Measurements from ENCODE around the gene GGA3. TPM values are rescaled to one million over a fixed set of nuclear protein-coding genes. Genes with fewer than 3 reads are reported as not detected.

GGA3 gene
- polyA plus RNA-seq, 2 of the 4 experiments (the other 2 are of a cell fraction), result 35.8 to 43.6 TPM

- no peak for FAIRE-seq
- ChIA-PET CTCF (interaction anchor here (1.2 to 15.8 kb wide), 10 partner anchors 8 to 308 kb away, joined by 3 to 223 read pairs (median 4); partner anchors contain the start of gene NUP85), POLR2A (interaction anchor here (1.1 kb wide), 1 partner anchor 33 kb away, joined by 5 read pairs; the partner anchor contains the start of genes GGA3 and MRPS7)
- Histone ChIP-seq H3K9me3 (no peaks in the 10 kb centered on the region), H3K27ac (no peak overlapping the region), H3K4me3 (no peak overlapping the region), H3K4me2 (no peak overlapping the region), H3K4me1 (no peaks in the 10 kb centered on the region)
- 80% methylated on average over 2 of the region's 2 CpGs for whole genome bisulfite sequencing (ENCODE audit: missing lambda C conversion rate)
- no peak for DNase-seq (ENCODE audit: low read depth in 1 of 2, low spot score in 1 of 2)
- TF ChIP-seq RARB (CRISPR knock-in tag; IDR thresholded peaks at IDR 0.05) (no peak), ELK1 (IDR thresholded peaks at IDR 0.05; ENCODE audit: low read depth, low read length) (no peak), ZNF302 (CRISPR knock-in tag; IDR thresholded peaks at IDR 0.05) (no peak), HOXB13 (CRISPR knock-in tag; IDR thresholded peaks at IDR 0.05; ENCODE audit: low read depth) (no peak), TP53 (CRISPR knock-in tag; IDR thresholded peaks at IDR 0.05) (no peak), NR3C1 (IDR thresholded peaks at IDR 0.05) (no peak), NPAS2 (CRISPR knock-in tag; IDR thresholded peaks at IDR 0.05; ENCODE audit: borderline replicate concordance) (no peak), CBX8 (IDR thresholded peaks at IDR 0.05) (no peak)
- no peak for ATAC-seq
Observed at GRCh38 chr17:75228305-75228704, 33.1 kb downstream of the GGA3 start.

GRCh38 chr17:75227729-75228128 lies 33.7 kb downstream of the GGA3 start:
- DNase-seq (ENCODE audit: low read depth in 1 of 2, low spot score in 1 of 2) (no peak), FAIRE-seq (no peak), ATAC-seq (no peak)
- Histone ChIP-seq H3K4me2 (no peak overlapping the region), H3K27ac (no peak overlapping the region), H3K4me3 (no peak overlapping the region), H3K9me3 (no peaks in the 10 kb centered on the region), H3K4me1 (no peaks in the 10 kb centered on the region)
- TF ChIP-seq RARB (CRISPR knock-in tag; IDR thresholded peaks at IDR 0.05) (no peak), CTCF (IDR thresholded peaks at IDR 0.05) (no peak), USF2 (IDR thresholded peaks at IDR 0.05) (no peak), RCOR1 (IDR thresholded peaks at IDR 0.05; ENCODE audit: low read depth, low read length) (no peak), GATA3 (IDR thresholded peaks at IDR 0.05; ENCODE audit: borderline replicate concordance) (no peak), ESRRA (IDR thresholded peaks at IDR 0.05; ENCODE audit: borderline replicate concordance, low read length) (no peak), MYC (IDR thresholded peaks at IDR 0.05; ENCODE audit: borderline replicate concordance, low read length) (no peak), CBX2 (IDR thresholded peaks at IDR 0.05; ENCODE audit: borderline replicate concordance, low read depth) (no peak), TFCP2L1 (CRISPR knock-in tag; IDR thresholded peaks at IDR 0.05) (no peak), ATOH8 (CRISPR knock-in tag; IDR thresholded peaks at IDR 0.05; ENCODE audit: low read depth) (no peak)
- ChIA-PET POLR2A (no interaction called here), CTCF (interaction anchor here (1.6 to 15.8 kb wide), 3 partner anchors 8 to 26 kb away, joined by 4 to 223 read pairs (median 5); no protein-coding TSS in a partner anchor)
- WGBS (ENCODE audit: missing lambda C conversion rate), result 81% methylated on average over 5 of the region's 5 CpGs

GRCh38 chr17:75225016-75225415 lies 36.4 kb downstream of the GGA3 start:
- no peak overlapping the region for H3K4me2 ChIP-seq
- no peaks in the 10 kb centered on the region for H3K9me3 ChIP-seq
- ATAC-seq (no peak), FAIRE-seq (no peak), DNase-seq (ENCODE audit: low read depth in 1 of 2, low spot score in 1 of 2) (no peak)
- no peak for TF ChIP-seq JUN (IDR thresholded peaks at IDR 0.05)
- TF ChIP-seq ZNF302 (CRISPR knock-in tag; IDR thresholded peaks at IDR 0.05), result no peak
- TF ChIP-seq HDAC2 (IDR thresholded peaks at IDR 0.05), result no peak
- no peak for TF ChIP-seq POLR2AphosphoS2 (conservative IDR thresholded peaks at IDR 0.05; ENCODE audit: low read length)
- TF ChIP-seq GATA3 (IDR thresholded peaks at IDR 0.05; ENCODE audit: borderline replicate concordance), result no peak
- TF ChIP-seq EHMT2 (IDR thresholded peaks at IDR 0.05; ENCODE audit: low read depth), result no peak
- H3K4me3 ChIP-seq, result no peak overlapping the region
- POLR2A ChIA-PET, result no interaction called here
- 79% methylated on average over 12 of the region's 14 CpGs for WGBS (ENCODE audit: missing lambda C conversion rate)
- no peaks in the 10 kb centered on the region for H3K4me1 ChIP-seq
- CTCF ChIA-PET, result interaction anchor here (1.0 to 15.8 kb wide), 6 partner anchors 10 to 301 kb away, joined by 3 to 223 read pairs (median 4); partner anchors contain the start of gene OTOP2
- no peak overlapping the region for H3K27ac ChIP-seq

Measured in A549 (cell line).